ENCODE results near the gene EGFL7.
A peak's percentile ranks its signal among the peaks of the same experiment; 100 is the strongest.

Gene EGFL7

DNA sequence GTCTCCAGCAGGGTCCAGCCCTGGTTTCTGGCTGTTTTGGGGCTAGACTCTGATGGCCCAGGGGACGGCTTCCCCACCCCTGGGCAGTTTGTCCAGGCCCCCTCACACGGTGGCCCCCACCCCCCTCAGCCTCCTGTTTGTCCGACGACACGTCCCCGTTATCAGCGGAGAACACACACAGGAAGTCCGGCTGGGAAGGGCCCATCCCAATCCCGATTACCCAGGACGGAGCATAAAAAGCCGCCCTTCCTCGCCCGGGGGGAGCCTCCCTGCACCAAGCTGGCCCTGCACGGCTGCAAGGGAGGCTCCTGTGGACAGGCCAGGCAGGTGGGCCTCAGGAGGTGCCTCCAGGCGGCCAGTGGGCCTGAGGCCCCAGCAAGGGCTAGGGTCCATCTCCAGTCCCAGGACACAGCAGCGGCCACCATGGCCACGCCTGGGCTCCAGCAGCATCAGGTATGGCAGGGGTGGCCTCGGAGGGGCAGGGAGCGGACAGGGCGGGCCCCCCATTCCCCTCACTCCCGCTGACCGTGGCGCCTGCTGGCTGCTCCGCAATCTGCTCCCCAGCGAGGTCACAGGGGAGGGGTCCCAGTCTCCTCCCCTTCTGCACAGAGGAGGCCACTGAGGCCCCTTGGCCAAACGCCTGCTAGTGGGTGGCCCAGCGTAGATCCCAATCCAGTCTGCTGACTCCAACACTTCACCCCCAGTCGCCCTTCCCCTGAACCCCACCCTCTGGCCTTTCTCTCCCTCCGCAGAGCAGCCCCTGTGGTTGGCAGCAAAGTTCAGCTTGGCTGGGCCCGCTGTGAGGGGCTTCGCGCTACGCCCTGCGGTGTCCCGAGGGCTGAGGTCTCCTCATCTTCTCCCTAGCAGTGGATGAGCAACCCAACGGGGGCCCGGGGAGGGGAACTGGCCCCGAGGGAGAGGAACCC lies at the start of gene EGFL7:
EGFL7 (plus strand) TSS at position 261 of the 926 bp plus-strand sequence. CDS start 5,367 bp downstream, outside the sequence.
- no peak for DNase-seq

DNA sequence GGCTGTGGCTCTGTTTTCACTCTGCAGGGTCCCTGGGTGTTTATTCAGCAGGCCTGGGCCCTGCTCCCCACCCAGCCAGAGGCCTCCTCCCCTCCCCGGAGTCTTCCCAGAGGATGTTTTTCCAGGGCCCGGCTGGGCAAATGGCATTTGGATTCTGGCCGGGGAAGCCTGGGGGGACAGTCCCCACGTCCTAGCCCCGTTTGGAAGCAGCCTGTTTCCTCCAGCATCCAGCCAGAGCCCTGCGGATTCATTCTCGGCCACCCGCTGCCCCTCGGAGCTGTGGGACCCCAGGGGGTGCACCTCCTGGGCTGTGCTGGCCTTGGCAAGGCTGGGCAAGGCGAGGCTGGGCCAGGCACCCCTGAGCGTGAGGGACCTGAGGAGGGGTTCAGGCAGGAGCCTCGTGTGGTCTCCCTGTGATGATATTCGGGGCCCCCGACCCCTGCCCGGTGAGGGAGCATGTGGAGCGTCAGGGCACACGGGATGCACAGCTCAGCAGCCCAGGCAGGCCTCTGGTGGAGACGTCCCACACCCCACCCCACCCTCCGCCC lies 48.8 kb upstream of the EGFL7 start:
- no peak for DNase-seq

DNA sequence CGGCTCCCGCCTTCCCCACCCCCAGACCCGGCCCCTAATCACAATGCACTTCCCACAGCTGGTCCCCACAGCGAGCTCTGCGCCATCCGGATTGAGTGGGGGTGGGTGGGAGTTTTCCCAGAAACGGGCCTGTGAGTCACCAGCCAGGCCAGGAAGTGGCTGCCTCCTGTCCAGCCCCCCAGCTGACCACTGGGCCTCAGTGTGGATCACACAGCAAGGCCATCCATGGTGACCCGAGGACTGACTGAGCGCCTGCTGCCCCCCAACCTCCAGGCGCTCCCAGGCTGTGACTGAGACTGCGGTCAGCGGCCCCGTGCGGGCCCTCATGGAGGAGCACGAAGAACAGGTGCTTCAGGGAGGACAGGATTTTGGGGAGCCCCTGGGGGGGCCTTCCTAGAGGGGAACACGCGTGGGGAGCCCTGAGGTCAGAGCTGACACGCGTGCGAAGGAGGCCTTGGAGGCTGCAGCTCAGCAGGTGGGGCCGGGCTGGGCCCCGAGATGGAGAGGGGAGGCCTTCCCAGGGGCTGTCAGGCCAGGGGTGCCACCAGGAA lies 48.3 kb upstream of the EGFL7 start:
- DNase-seq = no peak

DNA sequence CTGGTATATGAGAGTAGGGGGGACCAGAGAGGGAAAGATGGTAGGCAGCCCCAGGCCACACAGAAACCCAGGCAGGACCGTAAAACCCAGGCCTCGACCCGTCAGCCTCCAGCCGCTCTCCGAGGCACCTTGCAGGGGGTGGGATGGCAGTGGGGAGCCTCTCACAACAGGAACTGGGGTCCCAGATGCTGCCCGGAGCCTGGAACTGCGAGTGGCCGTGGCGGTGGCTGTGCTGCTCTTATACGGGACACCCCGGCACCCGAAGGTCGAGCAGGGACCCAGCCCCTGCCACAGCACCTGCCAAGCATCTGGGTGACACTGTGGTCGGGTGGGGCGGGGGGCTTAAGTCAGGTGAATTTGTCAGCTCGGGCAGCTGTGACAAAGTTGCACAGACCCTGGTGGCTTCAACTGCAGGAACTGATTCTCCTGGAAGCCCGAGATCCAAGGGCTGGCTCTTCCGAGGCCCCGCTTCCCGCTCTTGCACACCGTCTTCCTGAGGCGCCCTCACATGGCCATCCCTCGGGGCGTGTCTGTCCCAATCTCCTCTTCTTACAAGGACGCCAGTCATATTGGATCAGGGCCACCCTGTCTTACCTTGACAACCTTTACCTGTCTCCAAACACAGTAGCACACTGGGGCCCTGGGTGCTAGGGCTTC lies 47.6 kb upstream of the EGFL7 start:
- DNase-seq = no peak

DNA sequence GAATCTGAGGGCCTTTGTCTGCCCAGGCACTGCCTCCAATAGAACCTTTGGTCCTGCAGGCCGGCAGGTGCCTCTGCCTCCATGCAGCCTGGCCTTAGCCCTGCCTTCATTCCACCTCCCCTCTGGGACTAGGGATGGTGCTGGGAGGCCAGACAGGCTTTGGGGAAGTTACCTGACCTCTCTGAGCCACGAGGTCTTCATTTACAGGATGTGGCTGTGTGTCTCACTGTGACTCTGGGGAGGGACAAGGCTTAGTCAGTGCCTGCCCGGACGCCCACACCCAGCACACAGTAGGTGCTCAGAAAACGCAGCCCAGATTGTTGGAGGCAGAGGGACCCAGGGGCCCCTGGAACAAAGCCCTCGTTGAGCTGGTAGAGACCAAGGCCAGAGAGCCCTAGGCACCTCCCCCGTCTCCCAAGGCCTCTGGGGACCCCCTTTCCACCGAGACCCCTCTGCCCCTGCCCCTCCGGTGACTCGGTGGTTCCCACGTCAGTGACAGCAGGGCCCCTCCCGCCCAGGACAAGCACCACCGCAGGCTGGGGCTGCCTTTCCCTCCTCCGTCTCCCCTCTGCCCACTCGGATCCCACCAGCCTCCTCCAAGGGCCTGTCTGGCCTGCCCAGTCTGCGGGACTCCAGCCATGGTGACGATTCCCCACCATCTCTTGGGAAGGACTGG lies 46.9 kb upstream of the EGFL7 start:
- no peak for DNase-seq

DNA sequence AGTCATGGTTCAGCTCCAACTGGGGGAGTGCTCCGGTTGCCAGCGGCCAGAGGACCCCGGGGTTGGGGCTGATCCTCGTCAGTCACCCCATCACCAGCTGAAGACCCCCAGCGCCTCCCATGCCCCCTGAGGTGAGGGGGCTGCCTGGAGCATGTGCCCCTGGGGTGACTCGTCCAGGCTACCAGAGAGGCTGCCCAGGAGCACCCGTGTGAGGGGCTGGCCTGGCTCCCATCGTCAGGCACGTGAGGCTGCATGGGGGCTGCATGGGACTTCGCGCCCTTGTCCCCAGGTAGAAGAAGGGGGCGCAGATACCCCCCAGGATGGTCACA lies 46.4 kb upstream of the EGFL7 start:
- no peak for DNase-seq

DNA sequence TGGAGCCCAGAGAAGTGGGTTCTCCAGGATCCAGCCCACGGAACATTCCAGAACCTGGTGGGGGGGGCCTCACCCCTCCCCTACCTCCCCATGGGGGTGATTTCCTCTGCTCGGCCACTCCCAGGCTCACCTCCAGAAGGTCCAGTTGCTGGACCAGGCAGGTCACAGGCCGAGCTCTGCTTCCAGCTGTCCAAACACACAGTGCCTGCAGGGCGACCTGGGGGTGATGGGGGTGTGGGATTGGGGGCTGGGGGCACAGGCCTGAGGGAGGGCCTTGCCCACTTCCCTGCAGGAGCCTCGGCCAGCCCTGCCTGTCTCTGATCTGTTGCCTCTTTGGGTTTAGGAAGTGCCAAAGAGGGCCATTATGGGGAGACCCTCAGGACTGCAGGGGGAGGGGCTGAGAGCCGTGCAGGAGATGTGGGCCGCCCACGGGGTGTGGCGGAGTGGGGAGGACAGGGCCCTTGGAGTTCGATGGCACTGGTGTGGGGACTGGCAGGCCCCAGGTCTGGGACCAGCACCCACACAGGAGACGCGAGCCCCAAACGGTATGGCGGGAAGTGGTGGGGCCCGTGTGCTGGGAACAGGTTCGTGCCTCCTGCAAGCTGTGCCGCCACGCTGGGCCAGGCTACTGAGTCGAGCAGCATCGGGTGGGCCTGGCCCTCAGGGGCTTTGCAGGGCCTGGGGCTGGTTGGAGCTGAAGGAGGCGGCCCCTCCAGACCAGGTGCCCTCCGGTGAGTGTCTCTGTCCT lies 45.6 kb upstream of the EGFL7 start:
- no peak for DNase-seq

DNA sequence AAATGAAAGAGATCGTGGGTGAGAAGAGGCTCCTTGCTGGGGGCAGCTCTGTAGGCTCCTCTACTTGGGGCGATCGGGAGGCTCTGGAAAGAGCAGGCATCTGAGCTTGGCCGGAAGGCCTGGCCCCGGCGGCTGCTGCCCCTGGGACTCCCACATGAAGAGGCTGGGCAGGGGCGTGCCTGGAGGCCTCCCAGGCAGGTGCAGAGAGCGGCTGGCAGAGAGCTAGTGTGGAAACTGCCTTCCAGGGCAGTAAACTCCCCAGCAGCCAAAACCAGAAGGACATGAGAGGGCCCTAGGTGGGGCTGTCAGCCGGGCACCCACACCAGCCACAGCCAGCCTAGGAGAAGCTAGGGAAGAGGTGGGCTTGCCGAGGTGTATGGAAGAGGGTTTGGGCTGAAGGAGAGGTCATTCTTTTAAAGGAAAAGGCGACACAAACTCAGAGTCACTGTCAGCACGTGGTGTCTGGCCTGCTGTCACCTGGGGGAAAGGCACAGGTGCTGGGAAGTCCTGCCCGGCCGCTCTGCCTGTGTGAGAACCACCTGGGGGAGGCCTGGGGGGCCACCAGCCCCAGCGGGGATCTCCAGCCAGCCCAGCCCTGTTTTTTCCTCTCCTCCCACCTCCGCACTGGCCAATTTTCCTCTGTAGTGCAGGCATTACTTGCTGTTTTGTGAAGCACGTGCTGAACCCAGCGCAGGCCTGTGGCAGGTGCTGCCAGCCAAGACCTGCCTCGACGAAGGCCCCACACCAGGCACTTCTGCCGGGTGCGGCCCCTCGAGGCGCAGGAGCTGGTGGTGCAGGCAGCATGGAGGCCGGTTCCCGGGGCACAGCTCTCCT lies 44.8 kb upstream of the EGFL7 start:
- peak; percentile 17 for DNase-seq

DNA sequence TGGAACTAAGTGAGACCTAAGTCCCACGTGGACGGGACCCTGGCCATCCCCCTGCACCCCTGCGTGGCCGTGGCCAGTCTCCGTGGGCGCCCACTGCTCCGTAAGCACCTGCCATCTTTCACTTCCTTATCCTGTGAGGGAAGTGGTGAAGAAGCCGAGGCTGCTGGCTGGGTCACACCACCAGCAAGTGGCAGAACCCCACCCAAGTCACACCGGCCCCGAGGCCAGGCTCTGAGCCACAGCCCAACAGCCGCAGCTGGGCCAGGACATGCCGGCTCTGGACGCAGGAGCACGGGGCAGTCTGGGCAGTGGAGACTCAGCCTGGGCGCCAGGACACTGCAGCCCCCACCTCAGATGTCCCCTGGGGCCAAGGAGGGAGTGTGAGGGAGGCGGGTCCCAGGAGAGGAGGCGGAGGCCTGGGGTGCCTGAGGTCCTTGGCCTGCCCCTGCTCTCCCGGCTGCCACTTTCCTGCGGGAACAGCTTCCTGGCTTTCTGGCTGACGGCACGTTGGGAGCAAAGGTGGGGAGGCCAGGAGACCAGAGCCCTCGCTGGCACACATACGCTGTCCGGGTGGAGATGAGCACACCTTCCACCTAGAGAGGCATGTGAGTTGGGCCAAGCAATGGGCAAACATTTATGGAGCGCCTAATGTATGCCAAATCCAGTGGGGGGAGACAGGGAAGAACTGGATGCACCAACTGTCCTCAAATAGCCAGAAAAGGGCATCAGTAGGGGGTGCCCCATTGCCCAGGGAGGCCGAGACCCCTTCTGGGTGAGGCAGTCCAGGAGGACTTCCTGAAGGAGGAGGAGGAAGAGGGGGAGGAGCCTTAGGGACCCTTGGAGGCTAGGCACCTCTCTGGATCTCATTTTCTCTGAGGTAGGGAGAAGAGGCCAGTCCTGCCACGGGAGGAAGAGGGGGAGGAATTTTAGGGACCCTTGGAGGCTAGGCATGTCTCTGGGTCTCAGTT lies 43.9 kb upstream of the EGFL7 start:
- no peak for DNase-seq

DNA sequence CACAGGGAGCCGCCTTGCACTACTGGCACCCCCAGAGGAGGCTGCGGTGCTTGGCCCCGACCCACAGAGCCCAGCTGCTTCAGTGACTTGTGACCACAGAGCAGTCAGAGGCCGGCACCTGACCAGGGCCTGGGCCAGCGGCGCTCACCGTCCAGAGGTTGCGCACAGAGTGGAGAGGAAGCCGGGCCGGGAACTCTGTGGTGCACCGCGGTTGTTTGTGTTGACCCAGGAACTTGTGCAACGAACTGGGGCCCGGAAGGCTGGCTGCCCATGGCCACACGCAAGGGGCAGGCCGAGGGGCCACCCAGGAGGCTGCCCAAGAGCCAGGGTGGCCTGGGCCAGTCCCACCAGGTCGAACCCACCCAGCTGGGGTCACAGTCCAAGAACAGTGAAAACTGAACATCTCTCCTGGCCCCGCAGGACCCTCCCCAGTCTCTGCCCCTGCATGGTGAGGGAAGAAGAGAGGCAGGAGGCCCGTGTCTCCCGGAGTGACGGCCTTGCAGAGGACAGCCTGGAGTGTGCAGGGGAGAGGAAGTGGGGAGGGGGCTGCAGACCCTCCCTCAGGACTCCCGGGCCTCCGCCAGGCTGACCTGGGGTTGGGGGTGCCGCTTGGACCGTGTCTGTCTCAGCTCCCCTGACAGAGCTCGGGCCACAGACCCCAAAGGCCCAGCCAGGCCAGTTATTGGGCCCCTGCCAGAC lies 42.8 kb upstream of the EGFL7 start:
- DNase-seq = no peak

DNA sequence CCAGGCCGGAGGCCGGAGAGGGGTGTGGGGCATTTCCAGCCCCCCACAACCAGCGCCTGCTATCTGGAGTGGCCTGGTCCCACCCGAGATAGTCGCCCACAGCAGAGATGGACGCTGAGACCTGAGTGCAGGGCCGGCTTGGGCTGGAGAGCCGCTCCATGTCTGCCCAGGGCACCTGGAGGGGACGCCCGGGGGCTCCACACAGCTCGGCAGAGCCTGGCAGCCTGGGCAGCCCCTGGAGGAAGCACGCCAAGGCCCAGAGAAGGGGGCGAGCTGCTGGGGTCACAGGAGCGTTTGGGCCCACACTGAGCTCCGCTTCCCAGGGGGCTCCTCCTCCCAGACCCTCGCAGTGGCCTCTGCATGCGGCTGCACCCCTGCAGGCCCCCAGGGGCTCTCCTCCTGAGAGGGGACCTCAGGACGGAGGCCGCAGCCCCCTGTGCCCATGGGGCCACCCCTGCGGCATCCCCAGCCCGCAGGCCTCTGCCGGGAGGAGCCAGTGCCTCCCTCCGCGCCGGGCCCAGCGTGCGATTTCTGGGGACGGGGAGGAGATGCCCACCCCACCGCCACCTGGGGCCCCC lies 42.2 kb upstream of the EGFL7 start:
- no peak for DNase-seq

DNA sequence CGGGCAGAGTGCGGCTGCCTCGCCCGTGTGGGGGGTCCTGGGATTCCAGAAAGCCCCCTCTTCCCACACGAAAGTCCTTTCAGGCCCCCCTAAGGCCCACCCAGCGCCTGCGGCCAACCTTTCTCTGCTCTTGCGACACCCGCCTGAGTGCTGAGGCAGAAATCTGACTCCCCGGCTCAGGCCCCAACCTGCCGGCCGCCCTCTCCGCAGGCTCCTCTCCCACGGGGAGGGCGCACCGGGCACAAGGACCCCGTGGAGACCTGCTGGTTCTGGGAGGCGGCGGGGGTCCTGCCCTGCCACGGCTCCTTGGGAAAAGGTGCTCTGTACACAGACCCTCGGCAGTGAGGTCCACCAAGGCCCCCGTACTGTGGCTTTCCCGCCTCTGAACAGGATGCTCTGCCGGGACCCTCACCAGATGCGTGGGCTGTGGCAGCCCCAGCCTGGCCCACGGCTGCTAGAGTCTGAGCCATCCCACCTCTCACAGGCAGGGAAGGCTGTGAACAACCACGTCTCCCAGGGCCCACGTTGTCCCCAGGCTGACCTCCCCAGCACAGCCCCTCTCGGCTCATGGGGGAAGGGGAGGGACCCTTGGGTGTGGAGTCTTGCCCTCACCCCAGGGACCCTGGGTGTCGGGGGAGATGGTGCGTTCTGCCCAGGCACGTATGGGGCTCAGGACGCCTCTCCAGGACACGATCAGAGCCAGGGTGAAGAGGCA lies 41.5 kb upstream of the EGFL7 start:
- DNase-seq = no peak

DNA sequence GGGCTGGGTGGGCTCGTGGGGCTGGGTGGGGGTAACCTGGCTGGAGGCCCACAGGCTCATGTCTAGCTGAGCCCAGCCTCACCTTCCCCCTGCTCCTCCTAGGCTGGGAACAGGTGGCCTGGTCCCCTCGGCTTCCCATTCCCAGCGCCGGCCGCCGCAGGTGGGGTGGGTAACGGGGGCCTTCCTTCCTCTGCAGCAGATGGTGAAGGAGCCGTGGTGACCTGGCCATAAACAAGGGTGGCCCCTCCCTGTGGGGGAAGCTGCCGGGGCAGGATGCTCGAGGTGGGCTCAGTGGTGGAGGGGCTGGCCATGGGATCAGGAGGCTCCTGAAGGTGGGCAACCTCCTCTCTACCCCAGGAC lies 41.0 kb upstream of the EGFL7 start:
- no peak for DNase-seq

DNA sequence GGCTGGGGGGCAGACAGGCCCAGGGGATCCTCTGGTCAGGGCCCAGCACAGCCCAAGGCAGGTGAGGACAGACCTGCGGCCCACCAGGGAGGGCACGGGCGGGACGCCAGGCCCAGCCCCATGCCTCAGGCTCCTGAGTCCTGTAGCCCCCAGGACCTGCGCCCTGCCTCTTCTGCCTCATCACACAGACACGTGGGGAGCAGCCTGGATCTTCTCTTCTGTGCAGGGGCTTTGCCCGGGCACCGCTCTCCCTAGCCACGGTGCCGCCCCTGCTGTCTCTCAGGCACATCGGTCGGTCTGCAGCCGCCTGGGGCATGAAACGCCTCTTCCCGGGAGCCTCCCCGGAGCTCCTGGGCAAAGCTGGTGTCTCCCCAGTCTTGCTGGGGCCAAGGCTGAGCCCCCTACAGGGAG lies 40.2 kb upstream of the EGFL7 start:
- DNase-seq = no peak

DNA sequence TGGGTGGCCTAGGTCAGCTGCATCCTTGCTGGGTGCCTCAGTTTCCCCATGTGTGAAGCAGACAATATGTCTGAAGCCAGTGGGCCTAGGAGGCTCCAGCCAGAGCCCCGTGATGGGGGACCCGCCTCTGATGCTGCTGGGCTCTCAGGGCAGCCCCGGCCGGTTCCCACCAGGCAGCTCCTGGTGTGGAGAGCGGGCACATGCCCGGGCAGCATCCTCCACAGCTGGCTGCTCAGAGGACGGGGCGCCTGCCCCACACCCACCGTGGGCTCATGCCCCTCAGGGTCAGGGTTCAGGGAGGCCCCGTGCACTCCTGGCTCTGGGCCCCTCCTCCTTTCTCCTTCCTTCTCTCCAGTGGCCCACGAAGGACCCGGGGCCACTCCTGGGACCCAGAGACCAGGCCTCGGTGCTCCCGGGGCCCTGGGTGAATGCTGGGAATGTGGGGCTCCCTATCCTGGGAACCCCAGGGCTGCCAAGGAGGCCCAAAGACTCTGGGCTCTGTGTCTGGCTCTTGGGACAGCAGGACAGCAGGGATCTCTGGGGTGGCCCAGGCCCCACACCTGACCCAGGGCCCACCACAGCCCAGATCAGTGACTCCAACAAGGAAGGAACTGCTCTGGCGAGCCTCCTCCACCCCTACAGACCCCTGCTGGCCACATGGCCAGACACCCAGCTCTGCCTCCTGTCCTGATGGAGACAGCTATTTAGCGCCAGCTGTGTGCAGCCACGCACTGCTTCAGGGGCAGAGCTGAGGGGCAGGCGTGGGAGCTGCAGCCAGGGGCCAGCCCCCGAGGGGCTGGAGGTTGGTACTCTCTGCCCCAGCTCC lies 39.5 kb upstream of the EGFL7 start:
- no peak for DNase-seq

DNA sequence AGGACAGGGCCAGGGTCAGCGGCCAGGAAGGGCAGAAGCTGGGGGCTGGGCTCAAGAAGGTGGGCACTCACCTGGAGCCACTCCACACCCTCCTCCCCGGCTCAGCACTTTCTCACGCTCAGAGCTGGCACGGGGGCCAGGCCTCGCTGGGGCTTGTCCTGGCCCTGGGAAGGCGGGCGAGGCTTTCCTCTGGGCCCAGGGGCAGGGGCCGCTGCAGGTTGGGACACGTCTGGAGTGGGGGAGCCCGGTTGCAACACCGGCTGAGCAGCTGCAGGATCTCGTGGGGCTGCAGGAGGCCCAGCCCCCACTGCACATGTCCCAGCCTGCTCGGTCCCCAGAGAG lies 38.9 kb upstream of the EGFL7 start:
- DNase-seq = no peak

DNA sequence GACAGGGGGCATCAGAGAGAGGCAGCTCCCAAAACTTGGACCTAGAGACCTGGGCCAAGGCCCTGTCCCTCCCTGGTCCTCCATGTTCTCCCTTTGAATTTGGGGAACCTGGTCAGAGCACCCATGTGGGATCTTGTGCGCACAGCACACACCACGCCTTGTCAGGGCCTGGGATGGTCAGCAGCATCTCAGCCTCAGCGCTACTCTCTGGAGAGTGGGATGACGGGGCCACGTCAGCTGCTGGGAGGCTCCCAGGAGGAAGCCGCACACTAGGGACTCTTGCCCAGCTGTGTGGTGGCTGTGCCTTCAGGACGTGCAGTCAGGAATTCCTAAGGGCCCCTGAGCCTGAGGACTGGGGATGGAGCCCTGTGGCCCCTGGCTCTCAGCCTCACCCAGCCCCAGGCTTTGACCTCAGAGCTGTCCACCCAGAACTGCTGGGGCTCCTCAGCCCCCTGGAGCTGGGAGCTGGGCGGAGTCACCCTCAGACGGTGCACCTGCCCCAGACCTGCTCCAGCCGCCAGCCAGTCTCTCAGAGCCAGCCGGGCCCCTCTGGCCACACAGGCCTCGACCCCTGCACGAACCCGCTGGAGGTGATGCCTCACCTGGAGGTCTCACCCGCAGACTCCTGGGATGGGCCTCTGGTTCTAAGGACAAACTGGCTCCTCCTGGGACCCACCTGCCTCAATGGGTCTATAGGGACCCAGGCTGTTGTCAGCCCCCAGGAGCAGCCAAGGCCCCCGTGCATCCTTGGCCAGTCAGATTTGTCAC lies 38.3 kb upstream of the EGFL7 start:
- DNase-seq = no peak

Data from NCI-H510A treated with DMSO at 0.1 percent for 48 hours (cell line).